Small intestine (tissue), 7 donors: ENCODE data around the gene CCR5. TPM values are rescaled to one million over a fixed set of nuclear protein-coding genes. Genes with fewer than 3 reads are reported as not detected.

Experiments
- DNase-seq, 2 donors: peaks; one replicate each; pipeline versions ENCODE4 v3.0.0 to v3.0.0-alpha.2; 2013
- FAIRE-seq: peaks from 2 replicates; lab custom pipeline; 2012; peaks lifted over from hg19 to GRCh38; lab: Jason Lieb, UNC
- H3K27ac ChIP-seq, 3 donors: one replicate each; pipeline ENCODE4 v1.5.1; 2013; ENCODE audit warnings: low read length in 2 of 3, mild to moderate bottlenecking in 2 of 3, control low read depth in 1 of 3, inconsistent platforms in 1 of 3, low read depth in 1 of 3, moderate library complexity in 1 of 3
- H3K27me3 ChIP-seq, 3 donors: one replicate each; pipeline ENCODE4 v1.6.1; 2013; ENCODE audit warnings: low read length in 3 of 3, inconsistent platforms in 1 of 3; ENCODE audit not compliant: control insufficient read depth in 3 of 3, insufficient read depth in 3 of 3
- H3K36me3 ChIP-seq, 3 donors: one replicate each; pipeline ENCODE4 v1.6.1; 2013; ENCODE audit warnings: low read length in 3 of 3, inconsistent platforms in 1 of 3, low read depth in 1 of 3, mild to moderate bottlenecking in 1 of 3, moderate library complexity in 1 of 3; ENCODE audit not compliant: control insufficient read depth in 3 of 3, insufficient read depth in 2 of 3
- H3K4me1 ChIP-seq, 3 donors: one replicate each; pipeline ENCODE4 v1.6.1; 2013; ENCODE audit warnings: low read length in 2 of 3, inconsistent platforms in 1 of 3, low read depth in 1 of 3, mild to moderate bottlenecking in 1 of 3, moderate library complexity in 1 of 3; ENCODE audit not compliant: control insufficient read depth in 3 of 3, insufficient read depth in 2 of 3
- H3K4me3 ChIP-seq, 3 donors: one replicate each; pipeline ENCODE4 v1.5.1; 2013; ENCODE audit warnings: low read length in 3 of 3, control low read depth in 1 of 3, inconsistent platforms in 1 of 3, low read depth in 1 of 3, mild to moderate bottlenecking in 1 of 3, moderate library complexity in 1 of 3
- H3K9me3 ChIP-seq, 2 donors: one replicate each; pipeline ENCODE4 v1.6.1; 2013; ENCODE audit warnings: low read depth in 1 of 2, low read length in 1 of 2; ENCODE audit not compliant: control insufficient read depth in 2 of 2, insufficient read depth in 1 of 2
- WGBS, 3 donors: extraction: QIAGEN DNeasy Blood & Tissue Kit; methylation state at CpG; one replicate each; pipeline ENCODE4 v1.1.7; 2013; 5-methylcytosine and 5-hydroxymethylcytosine counted together
- polyA plus RNA-seq, 4 donors: library from polyadenylated mRNA; stranded (reverse) in 3 of 4; unstranded in 1 of 4; fragments of 200-250 nt in 3 of 4; fragments of 120-200 nt in 1 of 4; gene quantifications; one replicate each; pipeline versions ENCODE4 v1.2.1 to v1.2.3, GENCODE V29; 2013
- donor health status: healthy with polysubstance abuse.
- donor health status: control.
- donor health status: control.
- donor health status: Bipolar disorder and iron deficiency.
- donor health status: healthy.

Gene CCR5
- polyA plus RNA-seq, 4 donors, result 0.81 to 1.5 (median 0.92) TPM

DNA sequence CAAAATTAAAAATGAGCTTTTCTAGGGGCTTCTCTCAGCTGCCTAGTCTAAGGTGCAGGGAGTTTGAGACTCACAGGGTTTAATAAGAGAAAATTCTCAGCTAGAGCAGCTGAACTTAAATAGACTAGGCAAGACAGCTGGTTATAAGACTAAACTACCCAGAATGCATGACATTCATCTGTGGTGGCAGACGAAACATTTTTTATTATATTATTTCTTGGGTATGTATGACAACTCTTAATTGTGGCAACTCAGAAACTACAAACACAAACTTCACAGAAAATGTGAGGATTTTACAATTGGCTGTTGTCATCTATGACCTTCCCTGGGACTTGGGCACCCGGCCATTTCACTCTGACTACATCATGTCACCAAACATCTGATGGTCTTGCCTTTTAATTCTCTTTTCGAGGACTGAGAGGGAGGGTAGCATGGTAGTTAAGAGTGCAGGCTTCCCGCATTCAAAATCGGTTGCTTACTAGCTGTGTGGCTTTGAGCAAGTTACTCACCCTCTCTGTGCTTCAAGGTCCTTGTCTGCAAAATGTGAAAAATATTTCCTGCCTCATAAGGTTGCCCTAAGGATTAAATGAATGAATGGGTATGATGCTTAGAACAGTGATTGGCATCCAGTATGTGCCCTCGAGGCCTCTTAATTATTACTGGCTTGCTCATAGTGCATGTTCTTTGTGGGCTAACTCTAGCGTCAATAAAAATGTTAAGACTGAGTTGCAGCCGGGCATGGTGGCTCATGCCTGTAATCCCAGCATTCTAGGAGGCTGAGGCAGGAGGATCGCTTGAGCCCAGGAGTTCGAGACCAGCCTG is 984 bp downstream of the CCR5 start:
- H3K27ac ChIP-seq, result peak overlapping the region in 1 of 3 donors; percentile 38
- DNase-seq, result no peak
- H3K36me3 ChIP-seq, result no peaks in the 10 kb centered on the region
- no peak for FAIRE-seq
- H3K9me3 ChIP-seq, result no peaks in the 10 kb centered on the region
- peak overlapping the region in 1 of 3 donors; percentile 17 for H3K4me3 ChIP-seq
- peaks cover 0 to 11% (median 0%) of the 10 kb centered on the region in 3 donors for H3K27me3 ChIP-seq
- peaks cover 0 to 10% (median 0%) of the 10 kb centered on the region in 3 donors for H3K4me1 ChIP-seq
- 57 to 78% (median 69%) methylated on average over 10 of the region's 10 CpGs for WGBS, 3 donors

DNA sequence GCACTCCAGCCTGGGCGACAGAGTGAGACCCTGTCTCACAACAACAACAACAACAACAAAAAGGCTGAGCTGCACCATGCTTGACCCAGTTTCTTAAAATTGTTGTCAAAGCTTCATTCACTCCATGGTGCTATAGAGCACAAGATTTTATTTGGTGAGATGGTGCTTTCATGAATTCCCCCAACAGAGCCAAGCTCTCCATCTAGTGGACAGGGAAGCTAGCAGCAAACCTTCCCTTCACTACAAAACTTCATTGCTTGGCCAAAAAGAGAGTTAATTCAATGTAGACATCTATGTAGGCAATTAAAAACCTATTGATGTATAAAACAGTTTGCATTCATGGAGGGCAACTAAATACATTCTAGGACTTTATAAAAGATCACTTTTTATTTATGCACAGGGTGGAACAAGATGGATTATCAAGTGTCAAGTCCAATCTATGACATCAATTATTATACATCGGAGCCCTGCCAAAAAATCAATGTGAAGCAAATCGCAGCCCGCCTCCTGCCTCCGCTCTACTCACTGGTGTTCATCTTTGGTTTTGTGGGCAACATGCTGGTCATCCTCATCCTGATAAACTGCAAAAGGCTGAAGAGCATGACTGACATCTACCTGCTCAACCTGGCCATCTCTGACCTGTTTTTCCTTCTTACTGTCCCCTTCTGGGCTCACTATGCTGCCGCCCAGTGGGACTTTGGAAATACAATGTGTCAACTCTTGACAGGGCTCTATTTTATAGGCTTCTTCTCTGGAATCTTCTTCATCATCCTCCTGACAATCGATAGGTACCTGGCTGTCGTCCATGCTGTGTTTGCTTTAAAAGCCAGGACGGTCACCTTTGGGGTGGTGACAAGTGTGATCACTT is 2.0 kb downstream of the CCR5 start:
- Histone ChIP-seq H3K4me3 (peak overlapping the region in 1 of 3 donors; percentile 17), H3K4me1 (peaks cover 0 to 7% (median 0%) of the 10 kb centered on the region in 3 donors), H3K36me3 (no peaks in the 10 kb centered on the region), H3K9me3 (no peaks in the 10 kb centered on the region), H3K27ac (peak overlapping the region in 1 of 3 donors; percentile 38), H3K27me3 (peaks cover 0 to 11% (median 0%) of the 10 kb centered on the region in 3 donors)
- DNase-seq, result peak; percentile 30 to 40
- no peak for FAIRE-seq
- WGBS, 3 donors, result 69 to 86% (median 71%) methylated on average over 9 of the region's 9 CpGs

DNA sequence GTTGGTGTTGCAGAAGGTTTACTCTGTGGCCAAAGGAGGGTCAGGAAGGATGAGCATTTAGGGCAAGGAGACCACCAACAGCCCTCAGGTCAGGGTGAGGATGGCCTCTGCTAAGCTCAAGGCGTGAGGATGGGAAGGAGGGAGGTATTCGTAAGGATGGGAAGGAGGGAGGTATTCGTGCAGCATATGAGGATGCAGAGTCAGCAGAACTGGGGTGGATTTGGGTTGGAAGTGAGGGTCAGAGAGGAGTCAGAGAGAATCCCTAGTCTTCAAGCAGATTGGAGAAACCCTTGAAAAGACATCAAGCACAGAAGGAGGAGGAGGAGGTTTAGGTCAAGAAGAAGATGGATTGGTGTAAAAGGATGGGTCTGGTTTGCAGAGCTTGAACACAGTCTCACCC is 4.0 kb downstream of the CCR5 start:
- H3K4me1 ChIP-seq, result no peaks in the 10 kb centered on the region
- no peaks in the 10 kb centered on the region for H3K36me3 ChIP-seq
- 65 to 82% (median 79%) methylated on average over 3 of the region's 3 CpGs for WGBS, 3 donors
- H3K27ac ChIP-seq, result peak overlapping the region in 1 of 3 donors; percentile 3
- FAIRE-seq, result no peak
- no peak overlapping the region for H3K4me3 ChIP-seq
- no peak for DNase-seq
- H3K9me3 ChIP-seq, result no peaks in the 10 kb centered on the region
- peaks cover 0 to 11% (median 0%) of the 10 kb centered on the region in 3 donors for H3K27me3 ChIP-seq

DNA sequence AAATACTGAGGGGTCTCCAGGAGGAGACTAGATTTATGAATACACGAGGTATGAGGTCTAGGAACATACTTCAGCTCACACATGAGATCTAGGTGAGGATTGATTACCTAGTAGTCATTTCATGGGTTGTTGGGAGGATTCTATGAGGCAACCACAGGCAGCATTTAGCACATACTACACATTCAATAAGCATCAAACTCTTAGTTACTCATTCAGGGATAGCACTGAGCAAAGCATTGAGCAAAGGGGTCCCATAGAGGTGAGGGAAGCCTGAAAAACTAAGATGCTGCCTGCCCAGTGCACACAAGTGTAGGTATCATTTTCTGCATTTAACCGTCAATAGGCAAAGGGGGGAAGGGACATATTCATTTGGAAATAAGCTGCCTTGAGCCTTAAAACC is 4.5 kb downstream of the CCR5 start:
- no peaks in the 10 kb centered on the region for H3K36me3 ChIP-seq
- WGBS, 3 donors, result 55 to 75% (median 69%) methylated on average over 2 of the region's 2 CpGs
- FAIRE-seq (no peak), DNase-seq (no peak)
- peaks cover 0 to 11% (median 0%) of the 10 kb centered on the region in 3 donors for H3K27me3 ChIP-seq
- no peaks in the 10 kb centered on the region for H3K9me3 ChIP-seq
- H3K4me1 ChIP-seq, result no peaks in the 10 kb centered on the region
- no peak overlapping the region for H3K4me3 ChIP-seq
- H3K27ac ChIP-seq, result no peak overlapping the region

GRCh38 chr3:46375814-46376213 is 5.1 kb downstream of the CCR5 start:
- Histone ChIP-seq H3K4me1 (peaks cover 0 to 3% (median 0%) of the 10 kb centered on the region in 3 donors), H3K36me3 (no peaks in the 10 kb centered on the region), H3K27ac (no peak overlapping the region), H3K9me3 (no peaks in the 10 kb centered on the region), H3K4me3 (no peak overlapping the region), H3K27me3 (peaks cover 0 to 11% (median 0%) of the 10 kb centered on the region in 3 donors)
- DNase-seq (no peak), FAIRE-seq (no peak)
- WGBS, 3 donors, result 28 to 40% (median 37%) methylated on average over 2 of the region's 2 CpGs

GRCh38 chr3:46378426-46378942 is 7.7 kb downstream of the CCR5 start:
- WGBS, 3 donors, result 46 to 49% (median 47%) methylated on average over 8 of the region's 8 CpGs
- FAIRE-seq, result no peak
- DNase-seq, result peak; percentile 67 to 74

GRCh38 chr3:46380471-46381221 is 9.9 kb downstream of the CCR5 start:
- H3K36me3 ChIP-seq, result no peaks in the 10 kb centered on the region
- FAIRE-seq (no peak), DNase-seq (peak in 1 of 2 donors; percentile 27)
- no peaks in the 10 kb centered on the region for H3K9me3 ChIP-seq
- no peak overlapping the region for H3K4me3 ChIP-seq
- 77 to 82% (median 80%) methylated on average over 8 of the region's 8 CpGs for WGBS, 3 donors
- no peaks in the 10 kb centered on the region for H3K27me3 ChIP-seq
- peaks cover 0 to 7% (median 3%) of the 10 kb centered on the region in 3 donors for H3K4me1 ChIP-seq
- H3K27ac ChIP-seq, result peak overlapping the region in 1 of 3 donors; percentile 57

More at GRCh38 chr3:46378426-46378942, 7.7 kb downstream of the CCR5 start:
- Histone ChIP-seq H3K4me3 (no peak overlapping the region), H3K27ac (no peak overlapping the region), H3K4me1 (peaks cover 0 to 7% (median 3%) of the 10 kb centered on the region in 3 donors), H3K9me3 (no peaks in the 10 kb centered on the region), H3K36me3 (no peaks in the 10 kb centered on the region), H3K27me3 (peaks cover 0 to 11% (median 0%) of the 10 kb centered on the region in 3 donors)
